ENCODE results near the gene LRCH4.
"Not testable (repeated sequence)": the region's sequence is repeated elsewhere in the genome, so short reads cannot be mapped to it uniquely, and the experiment has no call there.

Gene LRCH4

DNA sequence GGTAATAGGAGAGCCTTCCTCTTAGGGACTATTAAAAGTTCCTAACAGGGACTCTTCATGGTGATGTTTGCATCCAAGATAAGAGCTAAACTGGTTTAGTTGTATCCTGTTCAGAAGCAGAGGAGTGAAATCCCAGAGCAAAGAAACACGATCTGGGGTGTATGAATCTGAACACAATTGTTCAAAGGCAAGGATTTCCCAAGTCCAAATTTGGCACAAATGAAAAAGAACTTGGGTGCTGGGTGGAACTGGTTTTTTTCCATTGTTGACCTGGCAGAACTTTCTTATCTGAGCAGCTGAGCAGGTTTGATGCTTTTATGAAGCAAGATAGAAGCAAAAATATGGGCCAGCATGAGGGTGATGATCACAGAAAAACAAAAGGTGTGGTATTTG, 41.0 kb downstream of the LRCH4 start:
- DNase-seq (ENCODE audit: low read depth) = no peak

DNA sequence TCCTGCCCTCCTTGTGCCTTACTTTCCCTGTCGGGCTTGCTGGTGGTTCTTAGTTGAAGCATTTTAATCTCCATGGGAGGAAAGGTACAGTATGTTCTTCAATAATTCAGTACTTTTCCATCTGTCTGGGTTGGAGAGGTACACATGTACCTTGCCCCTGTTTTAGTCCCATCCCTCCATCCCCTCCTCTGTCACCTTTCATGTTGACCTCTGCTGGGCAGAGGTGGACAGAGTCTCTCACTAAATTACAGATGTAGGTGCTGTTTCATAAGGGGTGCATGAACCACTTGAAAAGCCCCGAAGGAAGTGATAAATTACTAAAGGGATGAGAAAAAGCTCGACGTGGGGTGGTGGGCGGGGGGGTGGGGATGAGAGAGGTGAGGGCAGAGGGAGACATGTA, 41.5 kb downstream of the LRCH4 start:
- DNase-seq (ENCODE audit: low read depth) = no peak

DNA sequence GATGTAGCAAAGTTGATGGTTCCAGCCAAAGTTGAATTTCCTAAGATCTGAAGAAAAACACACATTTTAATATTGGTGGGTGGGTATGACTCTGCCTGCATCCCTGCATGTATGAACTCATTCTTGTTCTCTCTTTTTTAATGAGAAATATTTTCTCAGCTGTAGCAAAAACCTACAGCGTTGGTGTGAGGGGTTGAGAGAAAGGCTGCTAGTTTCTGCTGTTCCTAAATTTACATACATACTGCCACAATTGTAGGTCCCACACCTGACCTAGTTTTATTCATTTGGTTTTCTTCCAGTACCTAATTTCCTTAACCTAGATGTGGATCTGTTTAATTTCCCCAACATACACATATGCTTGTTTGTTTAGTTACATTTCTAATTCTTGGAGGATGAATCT, 42.3 kb downstream of the LRCH4 start:
- DNase-seq (ENCODE audit: low read depth) = no peak

DNA sequence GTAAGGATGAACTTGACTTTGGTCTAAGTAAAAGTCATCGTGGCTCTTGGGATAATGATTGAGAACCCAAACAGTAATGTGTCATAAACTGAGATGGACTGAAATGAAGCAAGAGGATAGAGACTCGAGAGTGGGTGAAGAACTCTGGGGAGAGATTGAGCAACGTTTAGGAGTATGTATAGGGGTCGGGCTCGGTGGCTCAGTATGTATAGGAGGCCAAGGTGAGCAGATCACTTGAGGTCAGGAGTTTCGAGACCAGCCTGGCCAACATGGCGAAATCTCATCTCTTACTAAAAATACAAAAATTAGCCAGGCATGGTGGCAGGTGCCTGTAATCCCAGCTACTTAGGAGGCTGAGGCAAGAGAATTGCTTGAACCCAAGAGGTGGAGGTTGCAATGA, 44.6 kb downstream of the LRCH4 start:
- DNase-seq (ENCODE audit: low read depth) = not testable (repeated sequence)

DNA sequence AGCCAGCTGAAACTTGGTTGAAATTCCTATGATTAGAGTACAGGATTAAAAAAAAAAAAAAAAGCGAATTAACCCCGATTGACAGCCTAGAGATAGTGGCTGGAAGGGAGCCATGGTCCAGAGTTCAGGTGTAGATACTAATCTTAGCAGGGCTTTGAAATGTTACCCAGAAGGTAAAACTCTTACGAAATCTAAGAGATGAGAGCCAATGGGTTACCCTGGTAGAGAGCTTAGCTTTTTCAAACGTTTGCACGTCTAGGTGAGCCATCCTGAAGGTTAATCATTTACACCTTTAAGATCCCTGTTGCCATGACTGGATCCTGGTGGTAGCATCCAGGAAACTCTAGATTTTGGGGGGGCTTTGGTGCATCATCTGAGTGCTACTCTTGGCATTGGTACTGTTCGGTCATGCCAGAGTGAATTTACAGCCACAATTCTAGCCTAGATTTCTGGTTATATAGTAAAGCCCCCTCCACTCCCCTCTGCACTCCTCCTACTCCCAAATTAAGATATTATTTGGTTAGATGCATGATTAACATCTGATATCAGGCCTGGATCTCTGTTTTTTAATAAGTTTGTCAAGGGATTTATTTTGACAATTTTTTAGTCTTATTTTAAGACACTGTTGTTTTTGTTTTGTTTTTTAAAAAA, 45.7 kb downstream of the LRCH4 start:
- no peak for DNase-seq (ENCODE audit: low read depth)

DNA sequence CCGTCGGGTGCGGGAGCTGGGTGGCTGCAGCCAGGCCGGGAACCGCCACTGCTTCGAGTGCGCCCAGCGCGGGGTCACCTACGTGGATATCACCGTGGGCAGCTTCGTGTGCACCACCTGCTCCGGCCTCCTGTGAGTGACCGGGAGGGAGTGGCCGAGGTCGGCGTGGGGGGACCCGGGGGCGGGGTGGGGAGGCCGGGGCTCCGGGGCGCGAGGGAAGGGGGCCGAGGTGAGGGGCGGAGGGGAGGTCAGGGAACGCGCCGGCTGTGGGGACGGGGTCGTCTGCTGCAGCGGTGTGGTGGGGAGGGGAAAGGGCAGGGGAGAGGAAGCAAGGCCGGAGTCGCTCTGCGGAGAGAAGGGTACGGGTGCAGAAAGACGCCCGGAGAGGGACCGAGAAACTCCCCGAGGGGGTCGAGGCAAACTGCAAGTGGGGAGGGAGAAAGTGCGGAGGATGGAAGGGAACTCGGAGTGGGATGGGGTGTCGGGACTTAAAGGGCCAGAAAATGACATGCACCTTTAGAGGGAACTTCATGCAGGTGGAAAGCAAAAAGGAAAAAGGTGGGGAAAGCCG, 46.4 kb downstream of the LRCH4 start:
- no peak for DNase-seq (ENCODE audit: low read depth)

DNA sequence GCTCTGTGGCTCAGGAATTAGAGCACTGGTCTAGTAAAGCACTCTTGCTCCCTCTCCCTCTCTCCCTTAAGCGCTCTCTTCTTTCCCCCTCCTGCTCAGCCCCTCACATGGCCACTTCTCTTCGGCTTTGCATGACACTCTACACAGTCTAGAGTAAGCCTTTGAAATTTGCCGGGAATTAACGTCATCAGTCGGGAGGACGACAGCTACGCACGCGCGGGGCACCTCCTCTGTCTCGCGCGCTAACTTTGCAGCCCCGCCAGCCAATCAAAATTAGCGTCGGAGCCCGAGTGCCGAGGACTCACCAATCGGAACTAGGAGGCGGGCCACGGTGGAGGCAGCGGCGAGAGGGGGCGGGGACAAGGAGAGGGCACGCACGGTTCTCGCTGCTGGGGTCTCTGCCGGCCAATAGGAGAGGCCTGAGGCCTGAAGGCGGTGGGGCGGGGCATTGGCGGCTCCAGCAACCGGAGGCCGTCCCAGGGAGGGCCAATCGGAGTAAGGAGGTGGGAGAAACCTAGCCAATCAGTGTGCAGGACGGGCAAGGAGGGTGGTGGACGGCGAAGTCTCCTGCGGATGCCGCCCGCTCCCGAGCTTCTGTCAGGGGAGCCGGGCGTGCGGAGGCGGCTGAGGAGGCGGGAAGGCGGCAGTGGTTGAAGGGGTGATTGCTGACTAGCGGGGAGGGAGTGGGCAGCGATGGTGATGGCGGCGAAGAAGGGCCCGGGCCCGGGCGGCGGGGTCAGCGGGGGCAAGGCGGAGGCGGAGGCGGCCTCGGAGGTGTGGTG, 47.1 kb downstream of the LRCH4 start, which contains the start of gene AGFG2:
Gene AGFG2 (plus strand): TSS at position 550 of the 782 bp plus-strand sequence. CDS start 144 bp downstream, at position 694.
- DNase-seq (ENCODE audit: low read depth) = peak; percentile 100

DNA sequence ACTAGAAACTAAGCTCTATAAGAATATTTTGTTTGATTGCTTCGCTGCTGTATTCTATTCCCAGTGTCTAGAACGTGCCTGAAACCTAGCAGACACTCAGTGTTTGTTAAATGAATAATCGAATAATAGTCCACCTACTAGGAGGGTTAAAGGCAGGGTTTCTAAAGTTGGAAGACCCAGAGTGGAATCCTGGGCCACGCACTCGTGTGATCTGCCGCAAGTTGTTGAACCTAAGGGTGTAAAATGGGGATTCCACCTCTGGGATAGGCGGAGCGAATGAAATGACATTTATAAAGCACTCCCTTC, 47.6 kb downstream of the LRCH4 start:
- DNase-seq (ENCODE audit: low read depth) = no peak

DNA sequence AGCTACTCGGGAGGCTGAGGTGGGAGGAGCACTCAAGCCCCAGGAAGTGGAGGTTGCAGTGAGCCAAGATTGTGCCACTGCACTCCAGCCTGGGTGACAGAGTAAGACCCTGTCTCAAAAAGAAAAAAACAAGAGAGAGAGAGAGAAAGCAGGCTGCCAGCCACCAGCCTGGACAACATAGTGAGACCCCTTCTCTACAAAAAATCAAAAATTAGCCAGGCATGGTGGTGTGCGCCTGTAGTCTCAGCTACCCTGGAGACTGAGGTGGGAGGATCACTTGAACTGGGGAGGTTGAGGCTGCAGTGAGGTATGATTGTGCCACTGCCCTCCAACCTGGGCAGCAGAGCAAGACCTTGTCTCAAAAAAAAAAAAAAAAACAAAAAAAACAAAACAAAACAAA, 49.2 kb downstream of the LRCH4 start:
- DNase-seq (ENCODE audit: low read depth) = not testable (repeated sequence)

DNA sequence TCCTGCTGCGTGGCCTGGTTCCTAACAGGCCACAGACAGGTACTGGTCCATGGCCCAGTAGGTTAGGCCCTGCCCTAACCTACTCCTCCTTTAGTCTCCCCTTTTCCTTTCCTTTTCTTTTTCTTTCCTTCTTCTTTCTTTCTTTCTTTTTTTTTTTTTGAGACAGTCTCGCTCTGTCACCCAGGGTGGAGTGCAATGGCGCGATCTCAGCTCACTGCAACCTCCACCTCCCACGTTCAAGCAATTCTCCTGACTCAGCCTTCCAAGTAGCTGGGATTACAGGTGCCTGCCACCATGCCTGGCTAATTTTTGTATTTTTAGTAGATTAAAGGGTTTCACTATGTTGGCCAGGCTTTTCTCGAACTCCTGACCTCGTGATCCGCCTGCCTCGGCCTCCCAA, 49.9 kb downstream of the LRCH4 start:
- not testable (repeated sequence) for DNase-seq (ENCODE audit: low read depth)

DNA sequence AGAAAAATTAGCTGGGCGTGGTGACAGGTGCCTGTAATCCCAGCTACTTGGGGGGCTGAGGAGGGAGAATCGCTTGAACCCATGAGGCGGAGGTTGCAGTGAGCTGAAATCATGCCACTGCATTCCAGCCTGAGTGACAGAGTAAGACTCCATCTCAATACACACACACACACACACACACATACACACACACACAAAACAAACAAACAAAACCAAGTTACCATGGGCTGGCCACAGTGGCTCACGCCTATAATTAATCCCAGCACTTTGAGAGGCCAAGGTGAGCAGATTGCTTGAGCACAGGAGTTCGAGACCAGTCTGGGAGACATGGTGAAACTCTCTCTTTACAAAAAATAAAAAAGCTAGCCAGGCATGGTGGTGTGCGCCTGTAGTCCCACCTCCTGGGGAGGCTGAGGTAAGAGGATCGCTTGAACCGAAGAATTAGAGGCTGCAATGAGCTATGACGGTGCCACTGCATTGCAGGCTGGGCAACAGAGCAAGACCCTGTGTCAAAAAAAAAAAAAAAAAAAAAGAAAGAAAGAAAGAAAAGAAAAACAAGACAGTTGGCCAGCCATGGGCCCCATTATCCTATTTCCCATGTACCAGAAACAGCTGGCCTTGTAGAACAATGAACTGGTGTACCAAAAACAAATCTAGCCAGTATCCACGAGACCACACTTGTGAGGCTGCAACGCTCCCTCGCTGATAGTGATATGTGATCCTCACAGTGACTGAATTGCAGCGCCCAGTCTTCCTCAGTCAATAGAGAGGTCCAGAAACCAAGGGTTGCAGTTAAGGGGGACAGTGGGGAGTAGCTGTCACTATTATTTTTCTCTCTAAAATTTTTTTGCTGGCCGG, 53.5 kb downstream of the LRCH4 start:
- DNase-seq (ENCODE audit: low read depth) = no peak

DNA sequence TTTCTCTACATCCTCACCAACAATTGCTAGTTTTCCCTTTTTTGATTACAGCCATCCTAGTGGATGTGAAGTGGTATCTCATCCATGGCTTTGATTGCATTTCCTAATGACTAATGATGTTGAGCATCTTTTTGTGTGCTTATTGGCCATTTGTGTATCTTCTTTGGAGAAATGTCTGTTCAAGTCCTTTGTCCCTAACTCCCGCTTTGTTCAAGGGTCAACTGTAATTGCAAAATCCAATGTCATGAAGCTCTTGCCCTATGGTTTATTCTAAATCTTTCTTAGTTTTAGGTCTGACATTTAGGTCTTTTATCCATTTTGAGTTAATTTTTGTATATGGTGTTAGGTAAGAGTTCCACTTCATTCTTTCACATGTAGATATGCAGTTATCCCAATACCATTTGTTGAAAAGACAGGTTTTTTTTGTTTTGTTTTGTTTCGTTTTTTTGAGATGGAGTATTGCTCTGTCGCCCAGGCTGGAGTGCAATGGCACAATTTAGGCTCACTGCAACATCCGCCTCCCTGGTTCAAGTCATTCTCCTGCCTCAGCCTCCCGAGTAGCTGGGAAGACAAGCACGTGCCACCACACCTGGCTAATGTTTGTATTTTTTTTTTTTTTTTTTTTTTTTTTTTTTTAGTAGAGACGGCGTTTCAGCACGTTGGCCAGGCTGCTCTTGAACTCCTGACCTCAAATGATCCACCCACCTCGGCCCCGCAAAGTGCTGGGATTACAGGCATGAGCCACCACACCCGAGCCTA, 57.6 kb downstream of the LRCH4 start:
- not testable (repeated sequence) for DNase-seq (ENCODE audit: low read depth)
